Embryonic facial prominence (tissue), 1 donor: Measurements from ENCODE around the gene EHF.
"Not testable (repeated sequence)": the region's sequence is repeated elsewhere in the genome, so short reads cannot be mapped to it uniquely, and the experiment has no call there.

Source experiments
- DNase-seq: peaks from one replicate; pipeline ENCODE4 v3.0.0-alpha.2; 2016; ENCODE audit errors: extremely low spot score

Gene EHF

DNA sequence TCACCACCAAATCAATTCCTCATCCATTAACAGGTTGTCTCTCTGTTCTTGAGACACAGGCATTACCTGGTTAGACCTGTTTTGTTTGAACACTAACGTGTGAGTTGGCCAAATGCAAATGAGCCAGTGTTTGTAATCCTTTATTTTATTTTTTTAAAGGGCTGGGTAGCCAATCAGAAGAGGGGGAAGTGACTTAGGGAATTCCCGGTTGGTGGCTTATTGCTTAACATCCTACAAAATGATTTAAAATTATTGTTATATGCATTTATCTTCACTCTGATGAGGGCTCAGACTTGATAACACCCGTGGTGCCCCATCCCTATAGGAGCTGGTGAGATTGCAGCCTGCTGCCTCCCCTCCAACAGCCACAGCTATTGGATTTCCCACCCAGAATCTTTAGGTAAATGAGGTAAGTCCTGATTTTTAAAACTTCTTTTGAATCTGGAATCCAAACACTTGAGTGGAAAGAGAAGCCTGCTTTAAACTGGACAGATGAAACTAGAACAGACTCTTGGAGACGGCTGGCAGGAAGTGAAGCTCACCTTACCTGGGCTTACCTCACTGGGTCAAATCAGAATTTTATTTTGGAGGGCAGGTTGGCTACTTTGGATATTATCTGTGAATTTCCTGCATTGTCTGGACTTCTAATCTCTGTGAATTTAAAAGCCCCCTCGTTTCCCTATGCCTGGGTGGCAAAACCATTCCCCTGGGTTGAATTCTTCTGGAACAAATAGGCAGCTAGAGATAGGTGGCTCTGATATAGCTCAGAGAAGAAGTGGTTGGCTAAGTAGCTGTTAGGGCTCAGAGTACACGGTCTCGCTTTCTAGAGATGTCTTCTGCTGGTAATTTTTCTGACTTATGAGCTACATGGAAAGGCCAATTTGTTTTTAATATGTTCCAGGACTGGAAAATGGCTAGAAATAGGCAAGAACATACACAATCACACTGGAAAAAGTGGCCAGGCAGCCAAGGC lies at the start of gene EHF:
TSS of gene EHF (plus strand) at position 274 of the 973 bp plus-strand sequence. CDS start 21,538 bp downstream, outside the sequence.
- no peak for DNase-seq

GRCh38 chr11:34573537-34573936 lies 47.4 kb upstream of the EHF start:
- no peak for DNase-seq

- DNase-seq = no peak
Observed at GRCh38 chr11:34575261-34575660, 45.6 kb upstream of the EHF start.

DNA sequence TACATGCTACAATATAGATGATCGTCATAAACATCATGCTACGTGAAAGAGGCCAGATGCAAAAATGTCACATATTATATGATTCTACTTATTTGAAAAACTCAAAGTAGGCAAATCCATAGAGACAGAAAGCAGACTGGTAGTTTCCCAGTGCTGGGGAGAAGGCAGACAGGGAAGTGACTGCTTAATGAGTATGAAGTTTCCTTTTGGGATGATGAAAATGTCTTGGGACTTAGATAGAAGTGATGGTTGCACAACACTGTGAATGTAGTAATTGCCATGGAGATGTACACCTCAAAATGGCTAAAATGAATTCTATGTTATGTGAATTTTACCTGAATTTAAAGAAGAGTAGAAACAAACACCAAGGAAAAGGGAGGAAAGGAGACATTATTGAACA lies 45.2 kb upstream of the EHF start:
- no peak for DNase-seq

- no peak for DNase-seq
Observed at GRCh38 chr11:34576331-34576730, 44.6 kb upstream of the EHF start.

DNA sequence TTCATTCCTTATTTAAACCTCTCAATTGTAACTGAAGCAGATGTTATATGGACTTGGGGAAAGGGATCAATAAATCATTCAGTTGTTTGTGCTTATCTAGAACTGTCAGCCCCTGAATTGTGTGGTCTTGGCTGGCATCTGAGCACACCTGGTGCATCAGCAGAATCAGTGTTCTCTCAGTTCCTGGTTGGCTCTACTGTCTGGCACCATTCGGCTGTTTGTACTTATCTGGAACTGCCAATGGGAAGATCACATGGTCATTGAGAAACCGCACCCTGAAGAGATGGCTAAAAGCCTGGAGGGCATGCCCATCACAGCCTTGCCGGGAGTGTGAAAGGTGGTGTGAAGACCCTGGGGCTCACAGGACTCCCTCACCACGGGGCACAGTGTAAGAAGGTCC lies 37.1 kb upstream of the EHF start:
- no peak for DNase-seq

GRCh38 chr11:34585304-34585734 lies 35.6 kb upstream of the EHF start:
- no peak for DNase-seq

GRCh38 chr11:34585735-34586487 lies 35.0 kb upstream of the EHF start:
- DNase-seq = peak; percentile 71

DNA sequence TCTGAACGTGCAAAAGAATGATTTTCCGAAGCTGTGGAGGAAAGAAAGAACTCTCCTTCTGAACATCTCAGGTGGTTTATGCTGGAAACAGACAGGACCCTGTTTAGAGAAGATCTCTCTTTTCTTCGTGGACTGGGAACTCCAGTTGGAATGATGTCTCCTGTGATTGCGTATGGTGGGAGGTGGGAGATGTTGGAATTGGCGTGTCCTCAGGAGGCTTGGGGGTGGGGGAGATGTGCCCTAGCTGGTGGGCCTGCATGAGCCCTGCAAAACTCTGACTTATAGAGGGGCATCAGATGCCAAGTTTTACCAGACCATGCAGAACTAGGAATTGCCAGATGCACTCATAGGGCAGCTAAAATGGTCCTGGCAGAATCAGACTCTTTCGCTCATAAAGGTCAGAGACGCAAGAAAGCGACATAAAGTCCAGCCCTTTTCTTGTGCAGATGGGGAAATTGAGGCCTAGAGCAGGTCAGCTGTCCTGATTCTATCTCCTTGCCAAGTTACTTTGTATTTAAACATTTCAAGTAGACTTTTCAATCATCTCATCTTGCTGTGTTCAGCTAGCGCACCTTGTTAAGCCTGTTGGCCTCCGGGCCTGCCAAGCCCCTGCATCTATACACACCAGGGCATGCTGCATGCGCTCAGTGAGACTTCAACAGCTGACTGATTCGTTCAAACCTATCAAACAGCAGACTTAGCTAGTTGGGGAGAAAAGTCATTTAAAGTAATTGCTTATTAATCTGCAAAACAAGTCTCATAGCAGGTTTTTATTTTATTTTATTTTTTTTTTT lies 34.2 kb upstream of the EHF start:
- no peak for DNase-seq

- DNase-seq = no peak
Observed at GRCh38 chr11:34587282-34587677, 33.6 kb upstream of the EHF start.

- DNase-seq = no peak
Observed at GRCh38 chr11:34588023-34588422, 32.9 kb upstream of the EHF start.

DNA sequence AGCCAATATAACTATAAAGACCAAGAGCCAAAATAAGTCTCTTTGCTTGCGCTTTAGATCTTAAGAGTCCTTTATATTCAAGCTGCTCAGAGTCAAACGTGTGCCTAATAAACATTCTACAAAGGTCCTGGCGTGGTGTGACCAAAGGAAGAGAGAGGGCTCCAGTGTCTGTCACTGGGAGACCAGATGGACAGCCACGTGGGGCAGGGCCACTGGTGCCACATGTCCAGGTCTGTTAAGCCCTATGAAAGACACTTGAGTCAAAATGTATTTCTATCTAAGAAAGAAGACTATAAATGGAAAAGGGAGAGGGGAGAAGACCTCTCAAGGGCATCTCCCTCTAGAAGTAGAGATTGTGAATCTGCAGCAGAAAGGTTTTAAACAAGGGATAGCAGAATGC lies 32.2 kb upstream of the EHF start:
- no peak for DNase-seq

DNA sequence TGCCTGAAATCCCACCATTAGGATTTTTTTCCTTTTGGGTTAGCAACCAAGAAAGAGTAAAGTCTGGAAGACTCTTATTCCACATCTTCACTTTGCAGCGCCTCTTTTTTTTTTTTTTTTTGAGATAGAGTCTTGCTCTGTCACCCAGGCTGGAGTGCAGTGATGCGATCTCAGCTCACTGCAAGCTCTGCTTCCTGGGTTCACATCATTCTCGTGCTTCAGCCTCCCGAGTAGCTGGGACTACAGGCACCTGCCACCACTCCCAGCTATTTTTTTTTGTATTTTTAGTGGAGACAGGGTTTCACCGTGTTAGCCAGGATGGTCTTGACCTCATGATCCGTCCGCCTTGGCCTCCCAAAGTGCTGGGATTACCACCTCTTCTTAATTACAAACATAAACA lies 31.7 kb upstream of the EHF start:
- DNase-seq = not testable (repeated sequence)

DNA sequence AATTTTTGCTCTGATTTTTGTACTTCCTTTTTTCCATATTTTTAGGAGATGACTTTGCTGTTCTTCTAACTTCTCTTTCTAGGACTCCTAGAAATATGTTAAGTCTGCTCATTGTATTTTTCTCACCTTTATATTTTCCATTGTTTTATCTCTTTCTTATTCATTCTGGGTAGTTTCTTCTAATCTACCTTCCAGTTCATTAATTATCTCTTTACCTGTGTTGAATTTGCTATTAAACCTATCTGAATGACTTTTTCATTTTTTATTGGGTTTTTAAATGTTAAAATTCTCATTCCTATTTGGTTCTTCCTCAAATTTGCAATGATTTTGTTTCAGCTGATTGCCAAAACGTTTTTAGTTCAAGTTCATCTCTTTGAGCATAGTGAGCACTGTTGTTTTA lies 27.8 kb upstream of the EHF start:
- no peak for DNase-seq

DNA sequence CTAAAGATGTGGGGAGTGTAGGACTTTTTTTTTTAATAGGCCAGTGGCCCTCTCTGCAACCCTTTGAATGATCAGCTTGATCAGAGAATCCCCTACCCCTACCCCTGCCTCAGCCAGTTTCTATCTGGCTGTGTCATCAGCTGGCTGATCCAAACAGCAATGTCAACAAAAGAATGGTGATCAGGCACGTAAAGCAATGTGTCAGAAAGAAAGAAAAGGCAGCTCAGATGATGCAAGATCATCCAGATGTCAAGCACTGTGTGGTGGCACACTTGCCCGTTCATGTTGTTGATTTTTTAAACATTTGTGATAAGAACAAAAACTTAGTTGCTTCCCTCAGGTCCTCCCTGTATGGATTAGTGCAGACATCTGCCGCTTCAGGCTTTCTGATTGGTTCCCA lies 26.3 kb upstream of the EHF start:
- no peak for DNase-seq

DNA sequence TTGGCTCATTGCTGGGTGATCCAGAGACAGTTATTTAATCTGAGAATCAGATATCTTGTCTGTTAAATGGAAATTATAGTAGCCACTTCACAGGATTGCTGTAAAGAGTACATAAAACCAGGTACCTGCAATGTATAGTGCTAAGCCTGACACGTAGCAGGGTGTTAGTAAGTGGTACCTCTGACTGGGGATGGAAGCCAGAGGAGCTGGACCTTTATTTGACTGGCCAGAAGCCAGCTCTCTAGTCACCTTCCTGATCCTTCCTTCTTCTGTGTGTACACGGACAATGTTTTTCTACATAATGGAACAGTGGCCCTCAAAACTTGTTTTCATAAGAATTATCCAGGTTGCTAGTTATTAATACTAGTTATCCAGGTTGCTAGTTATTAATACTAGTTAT lies 25.5 kb upstream of the EHF start:
- DNase-seq = no peak

GRCh38 chr11:34595960-34596644 lies 24.8 kb upstream of the EHF start:
- DNase-seq = no peak

GRCh38 chr11:34599406-34599945 lies 21.4 kb upstream of the EHF start:
- no peak for DNase-seq

GRCh38 chr11:34600339-34601084 lies 20.4 kb upstream of the EHF start:
- DNase-seq = no peak

GRCh38 chr11:34601085-34601444 lies 19.8 kb upstream of the EHF start:
- no peak for DNase-seq
